Activated CD4-positive, alpha-beta T cell treated with anti-CD3 and anti-CD28 coated beads, Interleukin-2, Interleukin-4, amounts not matched to agents 100 ng/mL and 50 ng/mL, durations not matched to agents 16 hours and 8 hours (primary cell): ENCODE results near the gene LIM2.
"Not testable (repeated sequence)": the region's sequence is repeated elsewhere in the genome, so short reads cannot be mapped to it uniquely, and the experiment has no call there.

Experiments
- DNase-seq: peaks from one replicate; pipeline ENCODE4 v3.0.0-alpha.2; 2020; ENCODE audit warnings: low spot score

Gene LIM2

GRCh38 chr19:51387924-51388389, at the start of gene LIM2:
LIM2 (minus strand) TSS chr19:51387974; CDS start chr19:51387443, 531 bp downstream.
- DNase-seq = no peak

- no peak for DNase-seq
These were observed 46.7 kb upstream of the LIM2 start for GRCh38 chr19:51434456-51434855.

GRCh38 chr19:51433043-51433442, 45.3 kb upstream of the LIM2 start:
- DNase-seq = no peak

- no peak for DNase-seq
These were observed 43.4 kb upstream of the LIM2 start for GRCh38 chr19:51431124-51431523.

GRCh38 chr19:51430221-51430620, 42.4 kb upstream of the LIM2 start:
- no peak for DNase-seq

GRCh38 chr19:51427201-51427600, 39.4 kb upstream of the LIM2 start:
- DNase-seq = no peak

GRCh38 chr19:51422053-51422448, 34.3 kb upstream of the LIM2 start:
- DNase-seq = peak; percentile 91

- no peak for DNase-seq
These were observed 33.7 kb upstream of the LIM2 start for GRCh38 chr19:51421229-51422052.

GRCh38 chr19:51420511-51420910, 32.7 kb upstream of the LIM2 start:
- DNase-seq = not testable (repeated sequence)

GRCh38 chr19:51418707-51419106, 30.9 kb upstream of the LIM2 start:
- no peak for DNase-seq

- no peak for DNase-seq
These were observed 30.0 kb upstream of the LIM2 start for GRCh38 chr19:51417810-51418157.

GRCh38 chr19:51417107-51417809, 29.5 kb upstream of the LIM2 start, which contains the start of gene SIGLEC10:
SIGLEC10 (minus strand) TSS chr19:51417642; CDS start chr19:51417581, 61 bp downstream.
- DNase-seq = peak; percentile 48

GRCh38 chr19:51416422-51416821, 28.6 kb upstream of the LIM2 start:
- DNase-seq = not testable (repeated sequence)

- no peak for DNase-seq
These were observed 27.4 kb upstream of the LIM2 start for GRCh38 chr19:51415187-51415586.

- no peak for DNase-seq
These were observed 23.4 kb upstream of the LIM2 start for GRCh38 chr19:51410950-51411748.

- peak; percentile 19 for DNase-seq
These were observed 19.8 kb upstream of the LIM2 start for GRCh38 chr19:51407511-51408131.

GRCh38 chr19:51402117-51402516, 14.3 kb upstream of the LIM2 start:
- no peak for DNase-seq

GRCh38 chr19:51399936-51400335, 12.2 kb upstream of the LIM2 start:
- DNase-seq = not testable (repeated sequence)

GRCh38 chr19:51399231-51399630, 11.5 kb upstream of the LIM2 start:
- no peak for DNase-seq

GRCh38 chr19:51398096-51398704, 10.4 kb upstream of the LIM2 start:
- peak; percentile 52 for DNase-seq

- not testable (repeated sequence) for DNase-seq
These were observed 9.7 kb upstream of the LIM2 start for GRCh38 chr19:51397453-51397852.
